KG1 (cell line): ENCODE measurements around the gene FLACC1.
"Not testable (repeated sequence)": the region's sequence is repeated elsewhere in the genome, so short reads cannot be mapped to it uniquely, and the experiment has no call there.

ENCODE experiments used
- DNase-seq: peaks from one replicate; lab custom pipeline; 2025; lab: John Stamatoyannopoulos, UW

Gene FLACC1

GRCh38 chr2:201357221-201357620 is at the start of gene FLACC1:
TSS of gene FLACC1 (minus strand) at chr2:201357345. CDS start at chr2:201351404, 5,941 bp downstream.
- DNase-seq, result no peak

- DNase-seq, result no peak
Measured at GRCh38 chr2:201406077-201406662, 49.0 kb upstream of the FLACC1 start.

- no peak for DNase-seq
Measured at GRCh38 chr2:201404699-201405280, 47.6 kb upstream of the FLACC1 start.

- no peak for DNase-seq
Measured at GRCh38 chr2:201403880-201404279, 46.7 kb upstream of the FLACC1 start.

- no peak for DNase-seq
Measured at GRCh38 chr2:201402651-201403562, 45.8 kb upstream of the FLACC1 start.

- DNase-seq, result no peak
Measured at GRCh38 chr2:201401815-201402214, 44.7 kb upstream of the FLACC1 start.

- no peak for DNase-seq
Measured at GRCh38 chr2:201396595-201396994, 39.5 kb upstream of the FLACC1 start.

GRCh38 chr2:201383136-201383535 is 26.0 kb upstream of the FLACC1 start:
- DNase-seq, result no peak

GRCh38 chr2:201378496-201379397 is 21.6 kb upstream of the FLACC1 start:
- no peak for DNase-seq

GRCh38 chr2:201377218-201377617 is 20.1 kb upstream of the FLACC1 start:
- DNase-seq, result no peak

GRCh38 chr2:201369775-201370174 is 12.6 kb upstream of the FLACC1 start:
- DNase-seq, result no peak

- DNase-seq, result not testable (repeated sequence)
Measured at GRCh38 chr2:201369318-201369717, 12.2 kb upstream of the FLACC1 start.

- no peak for DNase-seq
Measured at GRCh38 chr2:201366146-201366545, 9.0 kb upstream of the FLACC1 start.

GRCh38 chr2:201363857-201364560 is 6.9 kb upstream of the FLACC1 start:
- DNase-seq, result peak; percentile 37

GRCh38 chr2:201362396-201362795 is 5.3 kb upstream of the FLACC1 start:
- DNase-seq, result no peak

- no peak for DNase-seq
Measured at GRCh38 chr2:201361078-201361733, 4.1 kb upstream of the FLACC1 start.

GRCh38 chr2:201360256-201360655 is 3.1 kb upstream of the FLACC1 start:
- DNase-seq, result no peak

- no peak for DNase-seq
Measured at GRCh38 chr2:201358684-201359083, 1.5 kb upstream of the FLACC1 start.

GRCh38 chr2:201353116-201353515 is 4.0 kb downstream of the FLACC1 start:
- DNase-seq, result no peak

GRCh38 chr2:201350879-201351278 is 6.3 kb downstream of the FLACC1 start:
- no peak for DNase-seq

GRCh38 chr2:201349601-201350000 is 7.5 kb downstream of the FLACC1 start:
- DNase-seq, result no peak
